ENCODE measurements around the gene RARRES1.
"Not testable (repeated sequence)": the region's sequence is repeated elsewhere in the genome, so short reads cannot be mapped to it uniquely, and the experiment has no call there.

The RARRES1 gene

GRCh38 chr3:158709666-158710083 is 22.6 kb downstream of the RARRES1 start:
- no peak overlapping the region for H3K4me3 ChIP-seq (ENCODE audit: low read depth, low read length)
- peak; percentile 99 for DNase-seq (ENCODE audit: low read depth)

- no peak for DNase-seq (ENCODE audit: low read depth)
Measured at GRCh38 chr3:158703566-158703965, 28.7 kb downstream of the RARRES1 start.

GRCh38 chr3:158702815-158703481 is 29.3 kb downstream of the RARRES1 start:
- no peak overlapping the region for H3K4me3 ChIP-seq (ENCODE audit: low read depth, low read length)
- no peak for DNase-seq (ENCODE audit: low read depth)

More at GRCh38 chr3:158703566-158703965, 28.7 kb downstream of the RARRES1 start:
- H3K4me3 ChIP-seq (ENCODE audit: low read depth, low read length), result no peak overlapping the region

- no peak for DNase-seq (ENCODE audit: low read depth)
- H3K4me3 ChIP-seq (ENCODE audit: low read depth, low read length), result no peak overlapping the region
Measured at GRCh38 chr3:158701420-158702065, 30.7 kb downstream of the RARRES1 start.

GRCh38 chr3:158700559-158700958 is 31.7 kb downstream of the RARRES1 start:
- DNase-seq (ENCODE audit: low read depth), result no peak
- H3K4me3 ChIP-seq (ENCODE audit: low read depth, low read length), result no peak overlapping the region

GRCh38 chr3:158696618-158697017 is 35.6 kb downstream of the RARRES1 start:
- no peak overlapping the region for H3K4me3 ChIP-seq (ENCODE audit: low read depth, low read length)
- DNase-seq (ENCODE audit: low read depth), result no peak

GRCh38 chr3:158693866-158694456 is 38.3 kb downstream of the RARRES1 start:
- H3K4me3 ChIP-seq (ENCODE audit: low read depth, low read length); DNase-seq (ENCODE audit: low read depth): not testable (repeated sequence)

- DNase-seq (ENCODE audit: low read depth), result no peak
- no peak overlapping the region for H3K4me3 ChIP-seq (ENCODE audit: low read depth, low read length)
Measured at GRCh38 chr3:158685159-158685558, 47.1 kb downstream of the RARRES1 start.

- peak; percentile 43 for DNase-seq (ENCODE audit: low read depth)
- H3K4me3 ChIP-seq (ENCODE audit: low read depth, low read length), result no peak overlapping the region
Measured at GRCh38 chr3:158683230-158683962, 48.9 kb downstream of the RARRES1 start.

GRCh38 chr3:158680861-158681260 is 51.4 kb downstream of the RARRES1 start:
- H3K4me3 ChIP-seq (ENCODE audit: low read depth, low read length), result no peak overlapping the region
- no peak for DNase-seq (ENCODE audit: low read depth)

GRCh38 chr3:158679547-158680000 is 52.7 kb downstream of the RARRES1 start:
- H3K4me3 ChIP-seq (ENCODE audit: low read depth, low read length), result no peak overlapping the region

GRCh38 chr3:158678687-158679086 is 53.6 kb downstream of the RARRES1 start:
- no peak for DNase-seq (ENCODE audit: low read depth)
- no peak overlapping the region for H3K4me3 ChIP-seq (ENCODE audit: low read depth, low read length)

More at GRCh38 chr3:158679547-158680000, 52.7 kb downstream of the RARRES1 start:
- DNase-seq (ENCODE audit: low read depth), result no peak

GRCh38 chr3:158672215-158673176 is 59.8 kb downstream of the RARRES1 start, which contains the start of gene LXN:
LXN (minus strand) TSS chr3:158672648; CDS start chr3:158672478, 170 bp downstream.
- DNase-seq (ENCODE audit: low read depth), result peak; percentile 48
- peak within 1 kb of the TSS; percentile 63 for H3K4me3 ChIP-seq (ENCODE audit: low read depth, low read length)

- no peak for DNase-seq (ENCODE audit: low read depth)
- peak overlapping the region; percentile 63 for H3K4me3 ChIP-seq (ENCODE audit: low read depth, low read length)
Measured at GRCh38 chr3:158671821-158672214, 60.4 kb downstream of the RARRES1 start.

GRCh38 chr3:158668506-158668905 is 63.8 kb downstream of the RARRES1 start:
- peak; percentile 43 for DNase-seq (ENCODE audit: low read depth)
- H3K4me3 ChIP-seq (ENCODE audit: low read depth, low read length), result no peak overlapping the region

GRCh38 chr3:158666416-158666815 is 65.8 kb downstream of the RARRES1 start:
- DNase-seq (ENCODE audit: low read depth), result no peak
- no peak overlapping the region for H3K4me3 ChIP-seq (ENCODE audit: low read depth, low read length)

GRCh38 chr3:158663832-158664231 is 68.4 kb downstream of the RARRES1 start:
- no peak overlapping the region for H3K4me3 ChIP-seq (ENCODE audit: low read depth, low read length)
- no peak for DNase-seq (ENCODE audit: low read depth)

GRCh38 chr3:158663246-158663645 is 69.0 kb downstream of the RARRES1 start:
- no peak for DNase-seq (ENCODE audit: low read depth)
- H3K4me3 ChIP-seq (ENCODE audit: low read depth, low read length), result no peak overlapping the region

- no peak overlapping the region for H3K4me3 ChIP-seq (ENCODE audit: low read depth, low read length)
- no peak for DNase-seq (ENCODE audit: low read depth)
Measured at GRCh38 chr3:158660711-158661110, 71.5 kb downstream of the RARRES1 start.
